Lung (tissue), 12 donors: Measurements from ENCODE around the gene FAM241B. TPM values are rescaled to one million over a fixed set of nuclear protein-coding genes. Genes with fewer than 3 reads are reported as not detected.
A peak's percentile ranks its signal among the peaks of the same experiment; 100 is the strongest.

Experiments
- ATAC-seq: fragments of 200-7000 bp; cut with Tn5 transposase; one replicate; pipeline ENCODE4 v1.9.1; 2020; ENCODE audit warnings: moderate number of reproducible peaks; ENCODE audit not compliant: insufficient read depth, low FRiP score
- DNase-seq, 3 donors: peaks; one replicate each; pipeline ENCODE4 v3.0.0-alpha.2; 2013 to 2017
- H3K27ac ChIP-seq, 2 donors: one replicate each; pipeline ENCODE4 v1.5.1; 2013; ENCODE audit warnings: mild to moderate bottlenecking in 2 of 2, moderate library complexity in 2 of 2, control low read depth in 1 of 2, inconsistent platforms in 1 of 2, low read depth in 1 of 2, low read length in 1 of 2
- H3K27me3 ChIP-seq, 3 donors: one replicate each; pipeline ENCODE4 v1.5.1; 2013; ENCODE audit warnings: low read length in 2 of 3; ENCODE audit not compliant: control insufficient read depth in 3 of 3, insufficient read depth in 3 of 3
- H3K36me3 ChIP-seq, 4 donors: one replicate each; pipeline ENCODE4 v1.5.1; 2013; ENCODE audit warnings: low read length in 4 of 4, mild to moderate bottlenecking in 1 of 4, moderate library complexity in 1 of 4; ENCODE audit not compliant: control insufficient read depth in 4 of 4, insufficient read depth in 4 of 4
- H3K4me1 ChIP-seq, 5 donors: one replicate each; pipeline ENCODE4 v1.5.1; 2013; ENCODE audit warnings: low read length in 5 of 5, mild to moderate bottlenecking in 2 of 5, moderate library complexity in 1 of 5; ENCODE audit not compliant: control insufficient read depth in 5 of 5, insufficient read depth in 5 of 5
- H3K4me3 ChIP-seq: one replicate; pipeline ENCODE4 v1.5.1; 2013; ENCODE audit warnings: mild to moderate bottlenecking, control low read depth, moderate library complexity
- H3K9ac ChIP-seq, 2 donors: one replicate each; pipeline ENCODE4 v1.5.1; 2013; ENCODE audit warnings: low read length in 2 of 2, control low read depth in 1 of 2; ENCODE audit not compliant: insufficient read depth in 1 of 2
- H3K9me3 ChIP-seq, 4 donors: one replicate each; pipeline ENCODE4 v1.5.1; 2013; ENCODE audit warnings: low read length in 3 of 4, mild to moderate bottlenecking in 1 of 4, moderate library complexity in 1 of 4; ENCODE audit not compliant: control insufficient read depth in 4 of 4, insufficient read depth in 3 of 4
- WGBS, 2 donors: extraction: QIAGEN DNeasy Blood & Tissue Kit; methylation state at CpG; one replicate each; pipeline ENCODE4 v1.1.7; 2013; 5-methylcytosine and 5-hydroxymethylcytosine counted together
- polyA plus RNA-seq, 2 donors: library from polyadenylated mRNA; stranded (reverse); fragments of 200-250 nt; gene quantifications; one replicate each; pipeline ENCODE4 v1.2.1, GENCODE V29; 2013
- total RNA-seq, 2 donors: library from RNA; depleted of rRNA in 1 of 2; stranded (reverse); fragments of >200 nt in 1 of 2; gene quantifications; one replicate each; pipeline ENCODE4 v1.2.1, GENCODE V29; 2014 to 2021
- TF ChIP-seq, protein P1 (sequence below): IDR thresholded peaks from 2 replicates; pipeline ENCODE4 v1.5.1; 2012; ENCODE audit warnings: mild to moderate bottlenecking; ENCODE audit errors: control extremely low read depth, extremely low read depth
- donor health status: control.
- donor health status: control.
- donor health status: Bipolar disorder and iron deficiency.
- donor health status: healthy.
- donor health status: DM: yes; HTN: yes; CAD: no.

Gene FAM241B
- total and polyA plus RNA-seq, 4 donors = 1.5 to 12.2 (median 8.4) TPM

DNA sequence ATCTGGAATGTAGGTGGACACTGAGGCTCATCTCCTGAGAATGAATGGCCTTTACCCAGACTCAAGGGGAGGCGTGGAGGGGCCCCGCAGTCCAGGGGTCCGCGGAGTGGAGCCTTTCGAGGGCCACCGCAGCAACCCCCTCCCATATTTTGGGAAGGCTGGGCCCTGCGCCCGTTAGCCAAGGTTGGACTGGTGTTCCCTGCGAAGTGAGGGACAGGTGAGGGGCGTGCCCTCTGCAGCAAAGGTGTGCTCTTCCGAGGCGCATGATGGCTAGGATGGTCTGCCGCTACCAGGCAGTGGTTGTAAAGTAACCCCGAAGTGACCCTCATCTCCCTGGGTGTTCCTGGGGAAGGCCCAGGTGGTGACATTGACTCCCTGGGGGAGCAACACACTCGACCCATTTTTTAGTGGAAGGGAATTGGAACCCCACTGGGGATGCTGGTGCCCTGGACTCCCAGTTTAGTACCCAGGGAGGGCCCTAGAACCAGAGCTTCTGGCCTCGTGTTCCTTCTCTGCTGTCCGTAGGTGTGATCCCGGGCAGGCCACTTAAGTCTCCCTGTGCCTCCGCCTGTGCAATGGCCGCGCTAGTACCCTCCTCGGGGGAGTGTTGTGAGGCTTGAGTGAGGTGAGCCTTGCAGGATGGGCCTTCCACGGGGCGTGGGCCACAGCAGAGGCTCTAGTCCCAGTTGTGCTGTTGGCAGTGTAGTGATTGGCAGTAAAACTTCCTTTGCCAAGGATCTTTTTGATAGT lies 779 bp downstream of the FAM241B start:
- Histone ChIP-seq H3K9ac (peak overlapping the region in 1 of 2 donors; percentile 68), H3K9me3 (no peaks in the 10 kb centered on the region), H3K27me3 (peaks cover 0 to 25% (median 0%) of the 10 kb centered on the region in 3 donors), H3K4me1 (peaks cover 0 to 5% (median 0%) of the 10 kb centered on the region in 5 donors), H3K36me3 (no peaks in the 10 kb centered on the region), H3K27ac (no peak overlapping the region), H3K4me3 (peak overlapping the region; percentile 47)
- DNase-seq (no peak), ATAC-seq (no peak)
- 66 to 76% methylated on average over 24 of the region's 24 CpGs for WGBS, 2 donors
- TF ChIP-seq, protein P1, sequence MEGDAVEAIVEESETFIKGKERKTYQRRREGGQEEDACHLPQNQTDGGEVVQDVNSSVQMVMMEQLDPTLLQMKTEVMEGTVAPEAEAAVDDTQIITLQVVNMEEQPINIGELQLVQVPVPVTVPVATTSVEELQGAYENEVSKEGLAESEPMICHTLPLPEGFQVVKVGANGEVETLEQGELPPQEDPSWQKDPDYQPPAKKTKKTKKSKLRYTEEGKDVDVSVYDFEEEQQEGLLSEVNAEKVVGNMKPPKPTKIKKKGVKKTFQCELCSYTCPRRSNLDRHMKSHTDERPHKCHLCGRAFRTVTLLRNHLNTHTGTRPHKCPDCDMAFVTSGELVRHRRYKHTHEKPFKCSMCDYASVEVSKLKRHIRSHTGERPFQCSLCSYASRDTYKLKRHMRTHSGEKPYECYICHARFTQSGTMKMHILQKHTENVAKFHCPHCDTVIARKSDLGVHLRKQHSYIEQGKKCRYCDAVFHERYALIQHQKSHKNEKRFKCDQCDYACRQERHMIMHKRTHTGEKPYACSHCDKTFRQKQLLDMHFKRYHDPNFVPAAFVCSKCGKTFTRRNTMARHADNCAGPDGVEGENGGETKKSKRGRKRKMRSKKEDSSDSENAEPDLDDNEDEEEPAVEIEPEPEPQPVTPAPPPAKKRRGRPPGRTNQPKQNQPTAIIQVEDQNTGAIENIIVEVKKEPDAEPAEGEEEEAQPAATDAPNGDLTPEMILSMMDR = no peak

DNA sequence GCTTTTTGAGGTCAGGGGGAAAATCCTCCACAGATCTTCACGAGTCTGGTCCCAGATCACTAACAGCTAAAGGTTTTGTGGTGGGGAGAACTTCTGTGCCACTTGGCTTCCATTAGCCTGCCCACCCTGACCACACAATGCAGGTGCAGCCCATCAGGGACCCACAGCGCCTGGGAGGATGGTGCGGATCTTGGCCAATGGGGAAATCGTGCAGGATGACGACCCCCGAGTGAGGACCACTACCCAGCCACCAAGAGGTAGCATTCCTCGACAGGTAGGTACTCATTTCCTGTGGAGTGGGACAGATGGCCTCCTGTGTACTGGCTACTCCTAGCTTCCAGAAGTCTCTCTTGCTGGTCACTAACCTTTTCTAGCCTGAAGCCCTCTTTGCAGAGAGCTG lies 1.5 kb downstream of the FAM241B start:
- WGBS, 2 donors = 90 to 92% methylated on average over 7 of the region's 7 CpGs
- Histone ChIP-seq H3K27ac (no peak overlapping the region), H3K4me1 (peaks cover 0 to 5% (median 0%) of the 10 kb centered on the region in 5 donors), H3K27me3 (peaks cover 0 to 25% (median 0%) of the 10 kb centered on the region in 3 donors), H3K36me3 (no peaks in the 10 kb centered on the region), H3K4me3 (no peak overlapping the region), H3K9me3 (no peaks in the 10 kb centered on the region), H3K9ac (no peak overlapping the region)
- TF ChIP-seq, protein P1 = no peak
- no peak for DNase-seq
- ATAC-seq = no peak

DNA sequence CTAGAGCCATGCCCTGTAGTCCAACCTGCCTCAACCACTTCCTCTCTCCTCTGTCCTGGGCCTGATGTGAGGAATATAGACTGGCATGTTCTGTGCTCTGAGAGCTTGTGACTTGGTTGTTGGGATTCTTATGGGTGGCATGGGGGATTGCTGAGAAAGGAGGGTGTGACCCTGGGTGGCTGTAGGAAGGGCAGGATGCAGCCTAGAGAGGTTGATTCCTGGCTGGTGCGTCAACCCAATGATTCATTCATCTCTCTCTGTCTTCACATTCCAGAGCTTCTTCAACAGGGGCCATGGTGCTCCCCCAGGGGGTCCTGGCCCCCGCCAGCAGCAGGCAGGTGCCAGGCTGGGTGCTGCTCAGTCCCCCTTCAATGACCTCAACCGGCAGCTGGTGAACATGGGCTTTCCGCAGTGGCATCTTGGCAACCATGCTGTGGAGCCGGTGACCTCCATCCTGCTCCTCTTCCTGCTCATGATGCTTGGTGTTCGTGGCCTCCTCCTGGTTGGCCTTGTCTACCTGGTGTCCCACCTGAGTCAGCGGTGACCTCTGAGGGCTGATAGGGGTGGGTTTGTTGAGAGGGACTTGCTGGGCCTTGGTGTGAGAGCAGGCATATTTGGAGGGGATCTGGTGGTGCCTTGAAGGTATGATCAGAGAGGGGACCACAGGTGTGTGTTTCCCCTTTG lies 2.6 kb downstream of the FAM241B start:
- TF ChIP-seq, protein P1 = no peak
- ATAC-seq (no peak), DNase-seq (no peak)
- H3K9me3 ChIP-seq = no peaks in the 10 kb centered on the region
- H3K9ac ChIP-seq = no peak overlapping the region
- H3K27me3 ChIP-seq = peaks cover 0 to 25% (median 0%) of the 10 kb centered on the region in 3 donors
- 89 to 96% methylated on average over 6 to 7 of the region's 7 CpGs for WGBS, 2 donors
- no peak overlapping the region for H3K4me3 ChIP-seq
- H3K4me1 ChIP-seq = peaks cover 0 to 5% (median 0%) of the 10 kb centered on the region in 5 donors
- H3K36me3 ChIP-seq = no peaks in the 10 kb centered on the region
- H3K27ac ChIP-seq = no peak overlapping the region
